Stimulated activated CD8-positive, alpha-beta memory T cell treated with anti-CD3 and anti-CD28 coated beads, Interleukin-4, amount 100 ng/mL, for 4 hours (primary cell): ENCODE results near the gene TUBA8.
"Not testable (repeated sequence)": the region's sequence is repeated elsewhere in the genome, so short reads cannot be mapped to it uniquely, and the experiment has no call there.

Source experiments
- DNase-seq, 2 donors: peaks; one replicate each; pipeline ENCODE4 v3.0.0-alpha.2; 2020; ENCODE audit warnings: low read depth in 2 of 2, low spot score in 1 of 2

Gene TUBA8

DNA sequence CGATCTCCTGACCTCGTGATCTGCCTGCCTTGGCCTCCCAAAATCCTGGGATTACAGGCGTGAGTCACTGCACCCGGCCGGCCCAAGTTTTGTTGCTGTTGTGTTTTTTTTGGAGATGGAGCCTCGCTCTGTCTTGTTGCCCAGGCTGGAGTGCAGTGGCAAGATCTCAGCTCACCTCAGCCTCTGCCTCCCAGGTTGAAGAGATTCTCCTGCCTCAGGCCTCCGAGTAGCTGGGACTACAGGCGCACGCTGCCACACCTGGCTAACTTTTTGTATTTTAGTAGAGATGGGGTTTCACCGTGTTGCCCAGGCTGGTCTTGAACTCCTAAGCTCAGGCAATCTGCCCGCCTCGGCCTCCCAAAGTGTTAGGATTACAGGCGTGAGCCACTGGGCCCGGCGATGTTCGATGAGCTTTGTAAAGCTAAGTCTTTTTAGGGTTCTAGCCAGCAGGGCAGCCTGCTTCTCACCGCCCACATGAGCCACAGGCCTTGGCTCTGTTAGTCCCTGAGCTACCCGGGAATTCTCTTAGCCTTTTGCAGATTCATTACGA is 12.9 kb downstream of the TUBA8 start:
- DNase-seq = not testable (repeated sequence)

DNA sequence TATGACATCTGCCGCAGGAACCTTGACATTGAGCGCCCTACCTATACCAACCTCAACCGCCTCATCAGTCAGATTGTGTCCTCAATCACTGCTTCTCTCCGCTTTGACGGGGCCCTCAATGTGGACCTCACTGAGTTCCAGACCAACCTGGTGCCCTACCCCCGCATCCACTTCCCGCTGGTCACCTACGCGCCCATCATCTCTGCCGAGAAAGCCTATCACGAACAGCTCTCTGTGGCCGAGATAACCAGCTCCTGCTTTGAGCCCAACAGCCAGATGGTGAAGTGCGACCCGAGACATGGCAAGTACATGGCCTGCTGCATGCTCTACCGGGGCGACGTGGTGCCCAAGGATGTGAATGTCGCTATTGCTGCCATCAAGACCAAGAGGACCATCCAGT is 16.0 kb downstream of the TUBA8 start:
- no peak for DNase-seq

DNA sequence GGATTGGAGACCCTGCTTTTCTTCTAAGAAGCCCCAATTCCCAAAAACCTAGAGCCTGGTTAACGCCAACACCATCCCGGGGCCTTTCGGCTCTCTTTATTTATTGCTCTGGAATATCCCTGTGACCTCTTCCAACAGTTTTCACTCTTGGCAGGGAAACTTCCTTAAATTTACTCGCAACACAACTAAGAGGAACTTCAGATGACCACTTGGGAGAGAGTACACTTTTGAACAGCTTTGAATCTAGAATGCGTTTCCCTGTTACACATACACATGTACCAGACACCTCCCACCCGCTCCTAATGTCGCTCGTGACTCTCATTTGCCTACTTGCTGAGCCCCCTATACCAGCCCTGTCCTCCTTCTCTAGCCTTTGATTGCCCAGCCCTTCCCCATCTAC is 19.4 kb downstream of the TUBA8 start:
- no peak for DNase-seq

DNA sequence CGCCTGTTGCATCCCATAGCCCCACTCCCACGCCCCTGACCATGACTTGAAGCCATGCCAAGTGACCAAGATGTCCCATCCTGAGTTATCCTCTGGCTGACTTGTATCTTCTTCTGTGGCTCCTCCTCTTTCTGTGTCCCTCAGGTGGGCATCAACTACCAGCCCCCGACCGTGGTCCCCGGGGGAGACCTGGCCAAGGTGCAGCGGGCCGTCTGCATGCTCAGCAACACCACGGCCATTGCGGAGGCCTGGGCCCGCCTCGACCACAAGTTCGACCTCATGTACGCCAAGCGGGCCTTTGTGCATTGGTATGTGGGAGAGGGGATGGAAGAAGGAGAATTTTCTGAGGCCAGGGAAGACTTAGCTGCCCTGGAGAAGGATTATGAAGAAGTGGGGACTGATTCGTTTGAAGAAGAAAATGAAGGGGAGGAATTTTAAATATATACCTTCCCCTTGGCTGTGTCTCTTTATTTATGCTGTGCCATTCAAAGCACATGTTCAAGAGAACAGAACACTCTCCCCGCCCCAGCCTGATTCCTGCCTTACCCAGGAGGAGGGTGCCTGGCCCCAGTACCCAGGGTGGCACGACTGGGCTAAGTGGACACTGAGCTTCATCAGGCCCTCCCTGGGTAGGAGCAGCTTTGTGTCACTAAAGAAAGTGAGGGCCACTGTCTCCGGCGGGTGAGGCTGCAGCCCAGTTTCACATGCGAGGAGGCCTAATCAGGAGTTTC is 20.3 kb downstream of the TUBA8 start:
- no peak for DNase-seq

DNA sequence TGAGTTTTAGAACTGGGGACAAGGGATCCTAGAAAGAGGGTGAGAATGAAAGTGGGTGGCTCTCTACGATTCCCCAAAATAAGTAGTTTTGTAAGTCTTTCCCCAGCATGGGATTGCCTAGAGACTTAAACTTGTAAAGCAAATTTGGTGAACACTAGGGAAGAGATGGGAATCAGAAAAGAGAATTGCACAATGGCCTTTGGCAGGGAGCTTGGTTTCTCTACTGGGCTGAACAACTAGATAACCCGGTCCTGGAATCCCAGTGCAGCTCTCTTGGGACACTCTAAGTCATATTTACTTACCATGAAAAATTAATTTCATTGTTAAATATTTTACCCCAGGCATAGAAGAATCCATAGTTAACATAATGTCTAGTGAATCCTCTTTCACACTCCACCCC is 22.8 kb downstream of the TUBA8 start:
- DNase-seq = no peak

DNA sequence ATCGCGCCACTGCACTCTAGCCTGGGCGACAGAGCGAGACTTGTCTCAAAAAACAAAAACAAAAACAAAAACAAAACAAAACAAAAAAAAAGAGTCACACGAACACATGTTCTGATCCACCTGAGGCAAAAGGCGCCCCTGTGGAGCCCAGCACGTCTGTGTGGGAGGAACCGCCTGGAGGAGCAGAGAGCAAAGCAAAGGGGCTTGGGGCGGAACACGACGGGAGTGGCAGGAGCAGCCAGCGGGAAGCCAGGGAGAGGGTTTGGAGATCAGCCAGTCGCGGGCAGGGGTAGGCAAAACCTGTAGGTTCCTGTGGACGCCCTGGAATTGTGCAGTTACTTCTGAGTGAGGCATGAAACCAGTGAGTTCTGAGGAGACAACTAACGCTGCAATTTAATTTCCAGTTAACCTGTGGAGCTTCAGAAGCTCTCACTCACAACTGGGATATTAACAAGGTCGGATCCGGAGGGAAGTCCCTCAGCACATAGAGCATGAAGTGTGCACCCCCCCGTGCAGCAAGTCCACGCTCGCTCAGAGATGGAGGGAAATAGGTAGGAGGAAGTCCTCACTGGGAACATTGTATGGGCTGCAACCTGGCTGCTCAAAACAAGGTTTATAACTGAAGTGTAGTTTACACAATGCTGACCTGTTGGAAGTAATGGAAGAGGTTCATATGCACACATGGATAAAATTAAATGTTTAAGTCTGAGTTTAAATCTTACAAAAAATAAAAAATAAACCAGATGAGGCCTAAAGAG is 26.1 kb downstream of the TUBA8 start:
- DNase-seq = no peak

DNA sequence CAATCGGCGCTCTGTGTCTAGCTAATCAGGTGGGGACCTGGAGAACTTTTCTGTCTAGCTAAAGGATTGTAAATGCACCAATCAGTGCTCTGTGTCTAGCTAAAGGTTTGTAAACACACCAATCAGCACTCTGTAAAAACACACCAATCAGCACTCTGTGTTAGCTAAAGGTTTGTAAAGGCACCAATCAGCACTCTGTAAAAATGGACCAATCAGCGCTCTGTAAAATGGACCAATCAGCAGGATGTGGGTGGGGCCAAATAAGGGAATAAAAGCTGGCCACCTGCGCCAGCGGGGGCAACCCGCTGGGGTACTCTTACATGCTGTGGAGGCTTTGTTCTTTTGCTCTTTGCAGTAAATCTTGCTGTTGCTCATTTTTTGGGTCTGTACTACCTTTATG is 30.4 kb downstream of the TUBA8 start:
- DNase-seq = not testable (repeated sequence)

DNA sequence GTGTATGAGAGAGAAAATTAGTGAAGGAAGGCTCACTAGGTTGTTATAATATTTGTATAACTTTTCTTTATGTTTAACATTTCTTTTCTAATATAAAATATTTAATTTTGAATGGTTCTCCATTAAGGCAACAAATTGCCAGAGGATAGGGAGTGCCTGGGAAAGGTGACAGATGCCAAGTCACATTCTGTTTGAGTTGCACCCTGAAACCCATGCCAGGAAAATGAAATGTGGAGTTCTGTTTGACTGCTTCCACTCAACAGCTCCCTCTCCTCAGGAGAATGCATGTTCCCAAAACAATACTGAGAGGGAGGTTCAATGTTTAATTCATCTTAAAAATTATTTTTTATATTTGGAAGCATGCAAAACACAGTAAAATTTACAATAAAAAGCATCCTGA is 33.5 kb downstream of the TUBA8 start:
- no peak for DNase-seq

DNA sequence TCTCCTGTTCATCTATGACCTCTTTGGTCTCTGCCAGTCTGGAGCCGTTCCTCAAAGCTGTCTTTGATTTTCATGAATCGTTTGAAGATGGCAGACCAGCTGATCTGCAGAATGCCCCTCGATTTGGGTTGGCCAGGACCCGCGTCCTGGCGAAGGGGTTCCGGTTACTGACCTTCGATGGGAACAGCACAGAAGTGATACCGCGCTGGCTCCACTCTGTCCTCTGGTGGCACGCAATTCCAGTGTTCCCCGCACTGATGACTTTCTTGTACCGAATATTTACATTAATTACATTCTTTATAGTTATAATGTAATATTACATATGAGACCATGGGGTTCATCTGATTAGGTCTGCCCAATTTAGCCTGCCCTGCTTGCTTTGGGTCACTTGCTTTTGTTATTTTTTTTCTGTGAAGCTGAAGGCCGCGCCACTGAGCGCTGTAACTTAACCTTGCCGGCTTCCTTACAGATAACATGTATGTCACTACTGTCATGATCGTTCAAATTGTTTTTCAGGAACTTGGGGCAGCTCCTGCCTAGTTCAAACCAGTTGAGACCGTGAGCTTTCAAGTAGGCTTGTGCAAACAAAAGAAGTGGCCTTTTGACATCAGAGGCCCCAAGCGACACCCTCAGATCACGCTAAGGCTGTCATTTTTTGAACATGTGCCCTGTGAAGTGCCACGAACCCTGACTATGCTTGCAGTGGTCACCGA is 35.2 kb downstream of the TUBA8 start:
- DNase-seq = no peak

DNA sequence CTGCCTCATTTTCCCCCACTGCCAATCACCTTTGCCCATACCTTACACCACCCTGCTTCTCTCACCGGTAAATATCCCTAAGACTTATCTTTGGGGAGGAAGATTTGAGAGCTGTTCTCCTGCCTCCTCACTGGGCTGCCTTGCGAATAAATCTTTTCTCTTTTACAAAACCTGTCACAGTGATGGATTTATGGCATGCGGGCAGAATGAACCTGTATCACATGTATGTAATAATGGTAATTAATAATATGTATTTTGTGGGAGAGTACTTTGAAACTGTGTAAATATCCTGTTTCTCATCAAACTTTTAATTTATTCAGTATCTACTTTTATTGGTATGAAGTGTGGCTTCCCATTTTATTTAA is 35.8 kb downstream of the TUBA8 start:
- DNase-seq = no peak

DNA sequence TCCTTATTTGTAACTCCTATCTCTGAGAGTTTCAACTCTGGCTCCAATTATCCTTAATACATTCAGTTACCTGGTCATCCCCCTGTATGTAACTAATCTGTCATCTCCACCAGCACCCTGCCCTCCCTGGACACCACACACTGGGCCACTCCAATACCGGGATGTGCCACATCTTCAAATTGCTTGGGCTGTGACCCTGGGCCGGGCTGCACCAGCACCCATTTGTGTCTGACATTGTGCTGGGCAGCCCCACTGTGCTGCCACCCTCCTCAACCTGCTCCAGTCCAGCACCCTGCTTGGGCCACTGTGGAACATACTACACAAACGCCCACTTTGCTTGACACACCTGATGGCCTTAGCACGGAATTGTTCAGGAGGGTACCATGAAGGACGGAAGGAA is 37.2 kb downstream of the TUBA8 start:
- DNase-seq = no peak

DNA sequence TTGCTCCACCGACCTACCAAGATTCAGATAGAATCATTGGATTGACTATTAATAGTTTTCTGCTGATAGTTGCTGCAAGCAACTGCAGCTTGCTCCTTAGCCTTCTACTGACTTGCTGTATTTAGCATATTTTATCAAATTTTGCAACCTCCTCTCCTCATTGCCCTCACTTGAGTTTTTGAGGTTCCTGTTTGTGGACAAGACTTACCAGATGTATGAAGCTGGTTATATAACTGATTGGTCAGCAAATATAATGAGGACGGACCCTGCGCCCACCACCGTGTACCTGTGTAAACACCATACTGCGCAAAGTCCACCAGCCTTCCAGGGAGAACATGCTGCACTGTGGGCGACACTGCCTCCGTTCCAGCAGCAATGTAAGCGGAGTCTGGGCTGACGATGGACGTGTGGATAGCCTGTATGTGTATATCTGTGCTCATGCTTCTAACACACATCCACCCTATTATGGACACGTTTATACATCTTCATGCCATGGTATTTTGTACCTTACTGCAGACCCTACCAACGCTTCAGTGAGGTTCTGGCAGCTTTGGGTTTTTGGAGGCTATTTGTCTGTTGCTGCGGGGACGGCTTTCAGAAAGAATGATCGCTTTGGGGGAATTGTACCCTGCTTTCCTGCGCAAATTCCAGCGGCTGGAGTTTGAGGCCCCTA is 37.8 kb downstream of the TUBA8 start:
- no peak for DNase-seq

DNA sequence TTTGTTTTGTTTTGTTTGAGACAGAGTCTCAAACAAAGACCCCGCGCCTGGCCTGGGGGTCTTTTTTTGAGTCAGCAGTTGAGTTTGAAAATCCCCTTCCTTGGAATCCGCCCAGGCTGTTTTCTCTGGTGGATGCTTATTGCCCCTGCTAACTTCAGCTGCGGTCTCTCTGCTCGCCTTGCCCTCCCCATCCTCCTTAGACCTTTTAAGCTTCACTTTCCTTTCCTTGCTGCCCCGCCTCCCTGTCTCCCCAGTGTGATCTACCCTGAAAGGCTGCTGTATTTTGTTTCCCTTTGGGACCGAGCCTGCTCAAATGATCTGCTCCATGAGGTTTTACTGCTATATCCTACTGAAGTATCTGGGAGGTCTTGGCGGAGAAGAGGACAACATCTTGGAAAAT is 41.9 kb downstream of the TUBA8 start:
- DNase-seq = no peak

DNA sequence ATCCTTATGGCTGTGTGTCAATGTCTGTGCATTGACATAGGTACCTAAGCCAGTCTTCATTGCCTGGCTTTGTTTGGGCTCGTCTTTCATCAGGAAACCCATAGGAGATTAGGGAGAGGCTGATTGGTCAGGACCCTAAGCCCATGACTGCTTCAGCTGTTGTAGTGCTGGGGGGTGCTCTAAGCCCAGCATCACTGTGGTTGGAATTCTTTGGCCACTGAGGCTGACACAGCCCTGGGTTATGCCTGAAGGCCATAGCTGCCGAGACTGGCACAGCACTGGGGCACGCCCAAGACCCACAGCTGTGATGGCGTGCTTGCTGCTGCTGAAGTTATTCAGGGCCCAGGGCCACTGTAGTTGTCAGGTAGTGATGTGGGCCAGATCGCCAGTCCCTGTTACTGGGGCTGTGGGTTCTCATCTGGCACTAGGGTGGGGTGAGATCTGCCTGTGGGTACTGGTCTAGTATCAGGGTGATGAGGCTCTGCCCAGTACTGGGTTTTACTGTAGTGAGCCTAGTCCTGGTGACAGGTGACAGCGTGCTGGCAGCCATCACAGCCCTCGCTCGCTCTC is 44.3 kb downstream of the TUBA8 start:
- no peak for DNase-seq

DNA sequence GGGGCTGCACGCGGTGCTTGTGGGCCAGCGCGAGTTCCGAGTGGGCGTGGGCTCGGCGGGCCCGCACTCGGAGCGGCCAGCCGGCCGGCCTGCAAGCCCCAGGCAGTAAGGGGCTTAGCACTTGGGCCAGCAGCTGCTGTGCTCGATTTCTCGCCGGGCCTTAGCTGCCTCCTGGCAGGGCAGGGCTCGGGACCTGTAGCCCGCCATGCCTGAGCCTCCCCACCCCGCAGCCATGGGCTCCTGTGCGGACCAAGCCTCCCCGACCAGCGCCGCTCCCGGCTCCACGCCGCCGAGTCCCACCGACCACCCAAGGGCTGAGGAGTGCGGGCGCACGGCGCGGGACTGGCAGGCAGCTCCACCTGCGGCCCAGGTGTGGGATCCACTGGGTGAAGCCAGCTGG is 44.9 kb downstream of the TUBA8 start:
- not testable (repeated sequence) for DNase-seq

DNA sequence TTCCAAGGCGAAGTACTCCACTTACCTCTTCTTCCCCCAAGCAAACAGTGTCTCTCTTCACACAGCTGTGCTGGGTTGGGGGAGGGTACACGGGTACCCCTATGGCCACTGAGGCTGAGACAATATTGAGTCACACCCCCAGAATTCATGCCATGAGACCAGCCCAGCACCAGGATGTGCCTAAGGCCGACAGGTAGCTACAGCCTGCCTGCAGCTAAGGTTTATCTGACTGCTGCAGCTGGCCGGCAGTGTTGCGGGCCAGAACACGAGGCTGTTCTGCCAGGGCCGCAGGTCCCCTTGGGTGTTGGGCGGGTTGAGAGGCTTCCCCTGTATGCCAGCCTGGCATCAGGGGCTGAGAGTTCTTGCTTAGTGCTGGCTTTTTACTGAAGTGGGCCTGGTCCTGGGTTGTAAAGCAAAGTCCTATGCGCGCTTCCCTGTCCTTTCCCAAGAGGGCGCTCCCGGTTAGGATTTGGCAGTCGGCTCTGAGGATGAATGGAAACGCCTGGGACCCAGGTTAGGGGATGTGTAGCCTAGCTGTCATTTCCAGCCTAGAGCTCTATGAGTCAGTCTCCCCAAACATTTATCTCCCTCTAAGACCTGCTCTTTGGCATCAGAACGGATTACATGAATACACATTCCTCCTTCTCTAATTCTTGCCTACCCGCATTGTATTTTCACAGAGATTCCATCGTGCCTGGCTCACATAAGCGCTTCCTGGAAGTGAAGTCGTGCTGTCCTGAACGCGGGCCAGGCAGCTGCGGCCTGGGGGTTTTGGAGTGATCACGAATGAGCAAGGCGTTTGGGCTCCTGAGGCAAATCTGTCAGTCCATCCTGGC is 46.5 kb downstream of the TUBA8 start:
- no peak for DNase-seq

DNA sequence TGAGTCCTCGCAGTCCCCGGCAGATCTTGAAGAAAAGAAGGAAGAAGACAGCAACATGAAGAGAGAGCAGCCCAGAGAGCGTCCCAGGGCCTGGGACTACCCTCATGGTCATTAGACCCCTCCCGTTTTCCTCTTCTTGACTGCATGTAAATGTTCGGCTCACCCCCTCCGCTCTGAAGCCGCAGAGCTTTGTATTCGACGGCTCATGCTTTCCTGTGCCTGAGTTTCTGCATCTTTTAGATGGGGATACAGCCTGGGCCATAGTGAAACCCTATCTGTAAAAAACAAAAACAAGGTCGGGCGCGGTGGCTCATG is 47.1 kb downstream of the TUBA8 start:
- DNase-seq = no peak

DNA sequence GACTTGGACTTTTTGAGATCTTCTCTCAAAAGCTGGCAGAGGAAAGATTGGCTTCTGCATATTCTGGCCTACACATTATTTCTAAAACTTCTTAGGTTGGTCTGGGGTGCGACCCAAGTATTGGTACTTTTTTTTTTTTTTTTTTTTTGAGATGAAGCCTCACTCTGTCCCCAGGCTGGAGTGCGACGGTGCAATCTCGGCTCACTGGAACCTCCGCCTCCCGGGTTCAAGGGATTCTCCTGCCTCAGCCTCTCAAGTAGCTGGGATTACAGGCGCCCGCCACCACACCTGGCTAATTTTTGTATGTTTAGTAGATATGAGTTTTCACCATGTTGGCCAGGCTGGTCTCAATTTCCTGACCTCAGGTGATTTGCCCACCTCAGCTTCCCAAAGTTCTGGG is 50.0 kb downstream of the TUBA8 start:
- not testable (repeated sequence) for DNase-seq

DNA sequence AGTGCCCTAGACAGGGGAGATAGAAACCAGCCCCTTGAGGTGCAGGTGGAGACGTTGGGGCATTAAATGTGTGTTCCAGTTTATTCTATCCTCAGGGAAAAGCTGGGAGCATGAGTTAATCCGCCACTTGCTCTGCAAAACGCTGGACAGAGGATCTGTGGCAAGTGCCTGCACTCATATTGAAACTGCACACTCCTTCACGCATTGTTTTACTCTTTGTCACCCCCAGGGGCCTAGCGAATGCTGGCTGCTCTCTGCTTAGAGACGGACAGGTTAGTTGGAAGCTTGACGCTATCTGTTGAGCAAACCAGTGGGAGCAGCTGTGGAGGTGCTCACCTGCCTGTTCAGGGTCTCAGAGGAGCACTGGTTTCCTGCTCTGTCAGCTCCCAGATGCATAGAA is 53.2 kb downstream of the TUBA8 start:
- not testable (repeated sequence) for DNase-seq

DNA sequence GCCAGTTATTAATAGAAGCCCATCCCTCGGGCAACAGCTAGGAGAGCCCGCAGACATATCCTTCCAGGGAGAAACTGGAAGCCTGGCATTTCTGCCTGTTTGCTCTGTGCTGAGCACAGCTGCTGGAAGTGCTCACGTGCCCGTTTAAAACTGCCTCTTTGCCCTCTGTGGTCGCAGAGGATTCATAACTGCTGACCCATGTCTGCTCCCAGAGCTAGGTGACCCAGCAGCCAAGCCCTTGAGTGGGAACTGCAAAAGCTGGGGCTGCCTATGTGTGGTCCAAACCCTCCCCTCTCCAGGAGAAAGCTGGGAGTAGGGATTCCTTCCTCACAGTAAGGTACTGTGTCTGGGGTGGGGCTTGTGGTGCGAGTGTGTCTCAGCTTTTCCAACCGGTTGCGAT is 54.0 kb downstream of the TUBA8 start:
- not testable (repeated sequence) for DNase-seq
